Stimulated activated CD8-positive, alpha-beta memory T cell treated with anti-CD3 and anti-CD28 coated beads, Interleukin-4, amount 100 ng/mL, for 24 hours (primary cell): Measurements from ENCODE around the gene GZF1.
A peak's percentile ranks its signal among the peaks of the same experiment; 100 is the strongest.

Source experiments
- DNase-seq: peaks from one replicate; pipeline ENCODE4 v3.0.0-alpha.2; 2020; ENCODE audit warnings: low read depth

The GZF1 gene

GRCh38 chr20:23361476-23362391 is at the start of gene GZF1:
Gene GZF1, plus strand, starts transcription at chr20:23362182. Its CDS starts 2,202 bp downstream, at chr20:23364384.
- peak; percentile 98 for DNase-seq

DNA sequence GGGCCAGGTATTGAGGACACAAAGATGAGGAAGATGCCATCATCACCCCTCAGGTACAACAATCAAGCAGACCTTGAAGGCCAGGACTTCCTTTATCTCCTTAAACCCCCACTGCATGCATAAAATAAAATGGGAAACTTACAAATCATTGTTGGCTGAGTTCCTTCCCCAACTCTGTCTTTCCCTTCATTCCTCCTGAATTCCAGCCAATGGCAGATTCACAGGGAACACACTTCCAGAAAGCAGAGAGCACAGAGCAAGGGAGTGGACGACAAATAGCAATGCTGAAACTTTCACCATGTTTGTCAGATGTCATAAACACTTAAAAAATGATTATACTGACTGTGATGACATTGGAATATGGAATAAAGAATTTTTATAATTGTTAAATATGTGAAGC is 48.7 kb upstream of the GZF1 start:
- DNase-seq: no peak

DNA sequence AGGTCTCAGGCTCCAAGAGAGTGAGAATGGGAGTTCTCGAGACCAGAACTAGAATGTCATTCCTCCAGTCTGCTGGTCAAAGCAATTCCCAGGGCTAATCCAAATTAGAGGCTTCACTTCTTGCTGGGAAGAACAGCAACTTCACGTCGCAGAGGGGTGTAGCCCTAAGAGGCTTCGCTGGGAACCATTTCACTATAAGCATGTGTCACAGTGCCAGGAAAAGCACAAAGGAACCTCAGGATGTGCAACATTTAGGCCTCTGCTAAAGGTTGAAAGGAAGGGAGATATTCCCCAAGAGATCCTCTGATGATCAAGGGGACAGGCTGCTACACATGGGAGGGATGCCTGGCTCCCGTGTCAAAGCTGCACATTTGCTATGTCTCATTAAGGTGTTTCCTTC is 47.3 kb upstream of the GZF1 start:
- no peak for DNase-seq

DNA sequence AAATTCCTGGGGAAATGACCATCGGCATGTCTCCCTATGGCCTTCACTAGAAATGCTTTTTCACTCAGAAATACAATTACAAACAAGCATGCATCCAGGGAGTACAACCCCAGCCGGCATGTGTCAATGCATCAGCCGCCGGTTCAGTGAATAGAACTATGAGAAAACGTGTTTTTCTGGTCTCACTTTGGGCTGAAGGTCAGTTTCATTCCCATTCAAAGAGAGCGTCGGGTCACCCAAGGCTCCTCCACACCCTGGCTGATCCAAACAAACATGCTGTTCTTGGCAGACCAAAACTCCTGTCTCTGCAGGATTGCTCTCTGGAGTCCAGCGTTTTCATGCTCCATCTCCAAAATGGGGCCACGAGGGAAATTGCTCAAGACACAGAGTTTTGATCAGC is 46.9 kb upstream of the GZF1 start:
- DNase-seq: no peak

DNA sequence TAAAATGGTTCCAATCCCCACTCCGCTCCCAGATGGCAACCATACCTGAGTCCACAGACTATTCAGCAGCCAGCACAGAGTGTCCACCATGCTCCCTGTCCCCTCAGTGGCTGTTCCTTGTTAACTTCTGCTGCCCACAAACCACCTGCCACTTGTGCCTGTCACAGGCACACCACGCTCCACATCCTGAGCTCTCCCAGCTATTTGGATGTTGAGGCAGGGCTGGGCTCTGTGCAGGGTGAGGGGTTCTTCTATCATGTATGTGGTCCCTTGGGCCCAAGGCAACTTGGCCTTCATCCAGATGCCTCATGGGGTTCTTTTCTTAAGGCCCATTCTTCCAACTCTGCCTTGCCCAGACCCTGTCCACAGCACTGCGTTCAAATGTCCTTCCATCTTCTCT is 45.4 kb upstream of the GZF1 start:
- DNase-seq: no peak

- no peak for DNase-seq
These were observed 44.9 kb upstream of the GZF1 start for GRCh38 chr20:23317081-23317480.

- no peak for DNase-seq
These were observed 43.6 kb upstream of the GZF1 start for GRCh38 chr20:23318347-23318746.

- no peak for DNase-seq
These were observed 41.7 kb upstream of the GZF1 start for GRCh38 chr20:23320317-23320716.

DNA sequence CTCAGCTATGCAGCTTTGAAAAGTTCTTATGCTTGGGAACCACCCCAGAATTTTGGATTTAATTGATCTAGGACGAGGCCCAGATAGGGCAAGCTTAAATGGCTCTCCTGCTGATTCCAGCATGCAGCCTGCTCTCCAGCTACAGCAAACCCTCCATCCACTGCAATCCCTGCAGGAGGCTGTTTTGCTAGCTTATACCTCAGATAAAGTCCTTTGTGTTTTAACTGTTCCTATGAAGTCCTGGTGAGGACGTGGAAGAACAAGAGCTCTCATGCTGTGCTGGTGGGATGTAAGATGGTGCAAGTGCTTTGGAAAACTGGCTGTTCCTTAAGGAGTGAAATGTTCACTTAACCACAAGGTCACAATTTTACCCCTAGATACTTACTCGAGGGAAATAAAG is 36.9 kb upstream of the GZF1 start:
- DNase-seq: no peak

DNA sequence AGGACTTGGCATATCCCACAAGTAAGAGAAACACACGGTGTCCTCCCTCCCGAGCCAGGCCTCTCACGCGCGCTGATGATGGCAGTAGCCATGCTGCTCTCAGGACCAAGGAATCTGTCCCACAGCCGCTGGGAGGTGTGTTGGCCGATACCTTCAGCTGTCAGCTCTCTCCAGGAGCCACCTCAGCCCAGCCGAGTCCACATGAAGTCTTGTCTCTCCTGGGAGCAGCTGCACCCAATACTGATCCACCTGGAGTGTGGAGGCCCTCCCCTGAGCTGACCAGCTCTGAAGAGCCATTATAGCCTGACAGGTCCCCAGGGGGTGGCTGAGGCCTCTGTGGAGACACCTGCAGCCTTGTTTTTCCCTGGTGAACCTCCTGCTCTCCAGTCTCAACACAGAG is 35.2 kb upstream of the GZF1 start:
- DNase-seq: no peak

- DNase-seq: no peak
These were observed 34.2 kb upstream of the GZF1 start for GRCh38 chr20:23327617-23328333.

GRCh38 chr20:23331450-23332350 is 30.3 kb upstream of the GZF1 start:
- DNase-seq: no peak

- DNase-seq: no peak
These were observed 29.5 kb upstream of the GZF1 start for GRCh38 chr20:23332467-23332866.

- DNase-seq: no peak
These were observed 27.9 kb upstream of the GZF1 start for GRCh38 chr20:23334111-23334510.

DNA sequence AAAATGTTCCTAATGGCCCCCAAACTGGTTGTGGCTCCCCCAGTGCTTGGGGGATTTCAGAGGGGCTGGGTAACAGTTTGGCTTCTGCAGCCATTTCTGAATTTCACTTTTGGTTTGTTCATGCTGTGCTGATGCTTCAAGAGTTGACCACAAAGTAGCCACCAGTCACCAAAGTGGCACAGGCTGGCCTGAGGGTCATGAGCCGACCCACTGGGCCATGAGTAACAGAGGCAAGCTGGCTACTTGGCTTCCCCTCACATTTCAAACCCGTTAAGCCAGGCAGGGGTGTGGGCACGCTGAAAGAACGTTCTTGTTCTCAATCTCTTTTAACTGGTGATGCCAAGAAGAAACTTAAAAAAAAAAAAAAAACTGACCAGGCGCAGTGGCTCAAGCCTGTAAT is 26.5 kb upstream of the GZF1 start:
- no peak for DNase-seq

DNA sequence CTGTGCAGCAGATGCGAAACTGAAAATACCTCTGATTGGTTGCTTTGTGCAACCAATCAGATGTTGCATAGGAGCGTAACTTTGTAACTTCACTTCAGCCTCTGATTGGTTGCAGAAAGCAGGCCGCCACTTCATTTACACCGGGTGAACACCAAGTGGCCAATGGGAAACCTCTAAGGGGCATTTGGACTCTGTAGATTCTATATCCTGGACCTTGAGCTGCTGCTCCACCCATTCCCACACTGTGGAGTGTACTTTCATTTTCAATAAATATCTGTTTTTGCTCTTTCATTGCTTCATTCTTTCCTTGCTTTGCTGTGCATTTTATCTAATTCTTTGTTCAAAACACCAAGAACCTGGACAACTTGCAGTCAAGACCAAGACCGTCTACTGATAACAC is 25.5 kb upstream of the GZF1 start:
- DNase-seq: no peak

DNA sequence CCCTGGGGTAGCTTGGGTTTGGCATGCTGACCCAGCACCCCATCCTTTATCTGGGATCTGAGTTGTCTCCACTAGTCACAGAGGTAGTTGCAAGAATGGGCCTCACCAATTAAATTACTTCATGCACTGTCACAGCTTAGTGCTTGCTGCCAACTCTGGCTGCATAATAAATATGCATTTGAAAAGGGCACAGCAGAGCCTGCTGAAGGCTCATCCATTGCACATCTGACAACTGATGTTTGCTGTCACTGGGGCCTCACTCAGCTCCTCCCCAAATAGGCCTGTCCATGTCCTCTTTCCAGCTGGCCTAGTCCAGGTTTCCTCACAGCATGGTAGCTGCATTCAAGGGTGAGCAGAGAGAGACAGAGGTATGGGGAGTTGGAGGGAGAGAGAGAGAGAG is 24.7 kb upstream of the GZF1 start:
- DNase-seq: no peak

DNA sequence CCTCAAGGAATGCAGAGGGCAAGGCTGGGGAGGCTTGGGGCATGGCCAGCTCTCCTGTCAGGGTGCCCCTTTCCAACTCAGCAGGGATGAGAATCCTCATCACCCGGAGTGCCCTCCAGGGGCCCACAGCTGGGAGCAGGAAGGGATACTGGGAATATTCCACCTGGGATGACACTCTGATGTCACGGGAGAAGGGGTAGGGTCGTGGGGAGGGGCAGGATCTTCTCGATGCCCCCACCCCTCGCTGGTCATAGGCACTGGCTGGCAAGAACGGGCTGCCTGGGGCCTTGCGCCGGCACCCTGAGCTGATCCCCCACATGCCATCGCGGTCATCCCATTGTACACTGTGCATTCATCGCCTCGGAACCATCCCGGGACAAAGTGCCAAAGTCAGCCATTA is 22.0 kb upstream of the GZF1 start:
- no peak for DNase-seq

- no peak for DNase-seq
These were observed 21.5 kb upstream of the GZF1 start for GRCh38 chr20:23340524-23340923.

- no peak for DNase-seq
These were observed 20.9 kb upstream of the GZF1 start for GRCh38 chr20:23341073-23341472.

DNA sequence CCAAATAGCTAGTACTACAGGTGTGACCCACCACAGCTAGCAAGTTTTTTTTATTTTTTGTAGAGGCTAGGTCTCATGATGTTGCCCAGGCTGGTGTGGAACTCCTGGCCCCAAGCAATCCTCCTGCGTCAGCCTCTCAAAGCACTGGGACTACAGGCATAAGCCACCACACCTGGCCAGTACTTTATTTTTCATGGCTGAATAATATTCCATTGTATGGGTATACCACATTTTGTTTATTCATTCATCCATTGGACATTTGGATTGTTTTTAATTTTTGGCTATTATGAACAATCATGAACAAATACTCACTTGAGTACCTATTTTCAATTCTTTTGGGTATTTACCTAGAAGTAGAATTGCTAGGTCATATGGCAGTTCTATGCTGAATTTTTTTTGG is 18.4 kb upstream of the GZF1 start:
- DNase-seq: no peak

DNA sequence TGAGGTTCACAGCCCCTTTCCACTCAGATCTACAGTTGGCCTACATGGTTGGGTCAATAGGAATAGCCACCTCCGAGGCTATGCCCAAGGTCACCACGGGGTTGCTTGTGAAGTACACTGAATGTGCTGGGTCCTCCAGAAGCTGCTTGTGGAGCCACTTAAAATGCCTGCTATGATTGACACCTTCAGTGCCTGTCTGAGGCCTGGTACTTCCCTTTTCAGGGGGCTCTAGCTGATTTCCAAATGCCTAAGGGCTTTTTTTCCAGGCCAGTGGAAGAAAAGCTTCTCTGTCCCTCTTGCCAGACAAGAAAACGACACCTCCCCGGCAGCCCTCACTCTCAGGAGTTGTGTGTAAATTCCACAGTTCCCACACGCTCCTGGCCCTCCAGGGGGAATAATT is 17.6 kb upstream of the GZF1 start:
- DNase-seq: no peak
